Stimulated activated CD4-positive, alpha-beta T cell treated with anti-CD3 and anti-CD28 coated beads, TNF-alpha, amount 100 ng/mL, for 24 hours (primary cell): ENCODE results near the gene MNAT1.

Experiments
- DNase-seq, 3 experiments: peaks; one replicate each; pipeline ENCODE4 v3.0.0-alpha.2; 2020; ENCODE audit warnings: low read depth in 3 of 3

MNAT1 gene

GRCh38 chr14:60968099-60968498 lies 233.5 kb downstream of the MNAT1 start:
- no peak for DNase-seq

- no peak for DNase-seq
These were observed 234.1 kb downstream of the MNAT1 start for GRCh38 chr14:60968671-60969070.

- no peak for DNase-seq
These were observed 235.6 kb downstream of the MNAT1 start for GRCh38 chr14:60970146-60970545.

GRCh38 chr14:60971271-60971670 lies 236.7 kb downstream of the MNAT1 start:
- DNase-seq = no peak

GRCh38 chr14:60972295-60972694 lies 237.7 kb downstream of the MNAT1 start:
- no peak for DNase-seq

- no peak for DNase-seq
These were observed 238.5 kb downstream of the MNAT1 start for GRCh38 chr14:60973070-60973469.

GRCh38 chr14:60974090-60974651 lies 239.6 kb downstream of the MNAT1 start:
- no peak for DNase-seq

- no peak for DNase-seq
These were observed 241.0 kb downstream of the MNAT1 start for GRCh38 chr14:60975551-60975950.

GRCh38 chr14:60977847-60978246 lies 243.3 kb downstream of the MNAT1 start:
- DNase-seq = no peak

GRCh38 chr14:60980811-60981632 lies 246.5 kb downstream of the MNAT1 start, which contains the start of the genes SLC38A6 and TRMT5:
Gene SLC38A6 (plus strand): TSS chr14:60981245. CDS start chr14:60981278, 33 bp downstream.
Gene TRMT5 (minus strand): TSS chr14:60981079. CDS start chr14:60980973, 106 bp downstream.
- DNase-seq = peak; percentile 84 to 90 (median 90)

- DNase-seq = no peak
These were observed 247.3 kb downstream of the MNAT1 start for GRCh38 chr14:60981633-60982455.

- no peak for DNase-seq
These were observed 249.6 kb downstream of the MNAT1 start for GRCh38 chr14:60984196-60984595.

- DNase-seq = no peak
These were observed 251.9 kb downstream of the MNAT1 start for GRCh38 chr14:60986500-60986899.

GRCh38 chr14:60989599-60989998 lies 255.0 kb downstream of the MNAT1 start:
- no peak for DNase-seq

- DNase-seq = no peak
These were observed 264.1 kb downstream of the MNAT1 start for GRCh38 chr14:60998617-60999016.

- DNase-seq = no peak
These were observed 265.0 kb downstream of the MNAT1 start for GRCh38 chr14:60999536-60999935.

GRCh38 chr14:61003571-61003970 lies 269.0 kb downstream of the MNAT1 start:
- no peak for DNase-seq

GRCh38 chr14:61019537-61019936 lies 285.0 kb downstream of the MNAT1 start:
- no peak for DNase-seq
